ENCODE data around the gene MTMR2. TPM values are rescaled to one million over a fixed set of nuclear protein-coding genes. Genes with fewer than 3 reads are reported as not detected.
A peak's percentile ranks its signal among the peaks of the same experiment; 100 is the strongest.
"Not testable (repeated sequence)": the region's sequence is repeated elsewhere in the genome, so short reads cannot be mapped to it uniquely, and the experiment has no call there.

The MTMR2 gene
- total RNA-seq, 1 experiment from 2014 or later: 51.9 TPM

GRCh38 chr11:95883381-95883780 lies 40.5 kb downstream of the MTMR2 start:
- peaks cover 9% of the 10 kb centered on the region for H3K4me1 Mint-ChIP-seq (ENCODE audit: insufficient read depth, unreplicated experiment)
- DNase-seq (ENCODE audit: unreplicated experiment): no peak
- TF ChIP-seq CTCF (IDR thresholded peaks at IDR 0.05; ENCODE audit: unreplicated experiment): no peak
- no peaks in the 10 kb centered on the region for H3K9me3 Mint-ChIP-seq (ENCODE audit: unreplicated experiment)
- H3K4me3 Mint-ChIP-seq (ENCODE audit: unreplicated experiment): no peak overlapping the region
- H3K27me3 Mint-ChIP-seq (ENCODE audit: insufficient read depth, unreplicated experiment): no peaks in the 10 kb centered on the region
- BruUV-seq (replicated peaks): no TSS peak
- H3K36me3 Mint-ChIP-seq (ENCODE audit: insufficient read depth, unreplicated experiment): peaks cover 6% of the 10 kb centered on the region
- ChIA-PET POLR2A (interaction anchor here (1.2 to 2.2 kb wide), 4 partner anchors 38 to 457 kb away, joined by 3 to 9 read pairs (median 4); partner anchors contain the start of genes FAM76B and MTMR2), CTCF (interaction anchor here (0.5 to 0.6 kb wide), 2 partner anchors 39 to 232 kb away, joined by 3 read pairs; no protein-coding TSS in a partner anchor)
- H3K27ac Mint-ChIP-seq (ENCODE audit: low read depth, unreplicated experiment): no peak overlapping the region
- intact Hi-C loops (cut with micrococcal nuclease): no loop called here

GRCh38 chr11:95877291-95877690 lies 46.6 kb downstream of the MTMR2 start:
- BruUV-seq (replicated peaks): no TSS peak
- POLR2A ChIA-PET: no interaction called here
- DNase-seq (ENCODE audit: unreplicated experiment): peak; percentile 80

GRCh38 chr11:95870877-95871276 lies 53.0 kb downstream of the MTMR2 start:
- H3K27ac Mint-ChIP-seq (ENCODE audit: low read depth, unreplicated experiment); DNase-seq (ENCODE audit: unreplicated experiment); H3K4me3 Mint-ChIP-seq (ENCODE audit: unreplicated experiment); CTCF ChIA-PET; BruUV-seq (replicated peaks); intact Hi-C loops (cut with micrococcal nuclease); POLR2A ChIA-PET; H3K9me3 Mint-ChIP-seq (ENCODE audit: unreplicated experiment); H3K4me1 Mint-ChIP-seq (ENCODE audit: insufficient read depth, unreplicated experiment); H3K27me3 Mint-ChIP-seq (ENCODE audit: insufficient read depth, unreplicated experiment): not testable (repeated sequence)
- peaks cover 14% of the 10 kb centered on the region for H3K36me3 Mint-ChIP-seq (ENCODE audit: insufficient read depth, unreplicated experiment)

More at GRCh38 chr11:95877291-95877690, 46.6 kb downstream of the MTMR2 start:
- no peak overlapping the region for H3K4me3 Mint-ChIP-seq (ENCODE audit: unreplicated experiment)
- no peaks in the 10 kb centered on the region for H3K9me3 Mint-ChIP-seq (ENCODE audit: unreplicated experiment)
- H3K27ac Mint-ChIP-seq (ENCODE audit: low read depth, unreplicated experiment): no peak overlapping the region
- intact Hi-C loops (cut with micrococcal nuclease): loop anchor here (1.0 to 5.0 kb wide), 2 partner anchors 45 to 463 kb away; partner anchors contain the start of gene MTMR2
- no peaks in the 10 kb centered on the region for H3K27me3 Mint-ChIP-seq (ENCODE audit: insufficient read depth, unreplicated experiment)
- peaks cover 12% of the 10 kb centered on the region for H3K4me1 Mint-ChIP-seq (ENCODE audit: insufficient read depth, unreplicated experiment)
- TF ChIP-seq CTCF (IDR thresholded peaks at IDR 0.05; ENCODE audit: unreplicated experiment): no peak
- CTCF ChIA-PET: interaction anchor here (2.4 kb wide), 1 partner anchor 41 kb away, joined by 11 read pairs; no protein-coding TSS in a partner anchor
- H3K36me3 Mint-ChIP-seq (ENCODE audit: insufficient read depth, unreplicated experiment): peaks cover 6% of the 10 kb centered on the region

GRCh38 chr11:95867105-95867504 lies 56.8 kb downstream of the MTMR2 start:
- no peak overlapping the region for H3K4me3 Mint-ChIP-seq (ENCODE audit: unreplicated experiment)
- POLR2A ChIA-PET: no interaction called here
- intact Hi-C loops (cut with micrococcal nuclease): no loop called here
- CTCF ChIA-PET: interaction anchor here (0.6 kb wide), 1 partner anchor 225 kb away, joined by 3 read pairs; no protein-coding TSS in a partner anchor
- TF ChIP-seq CTCF (IDR thresholded peaks at IDR 0.05; ENCODE audit: unreplicated experiment): no peak
- H3K27ac Mint-ChIP-seq (ENCODE audit: low read depth, unreplicated experiment): no peak overlapping the region
- H3K27me3 Mint-ChIP-seq (ENCODE audit: insufficient read depth, unreplicated experiment): no peaks in the 10 kb centered on the region
- no peaks in the 10 kb centered on the region for H3K9me3 Mint-ChIP-seq (ENCODE audit: unreplicated experiment)
- DNase-seq (ENCODE audit: unreplicated experiment): no peak
- H3K36me3 Mint-ChIP-seq (ENCODE audit: insufficient read depth, unreplicated experiment): peaks cover 28% of the 10 kb centered on the region
- H3K4me1 Mint-ChIP-seq (ENCODE audit: insufficient read depth, unreplicated experiment): peaks cover 6% of the 10 kb centered on the region
- BruUV-seq (replicated peaks): no TSS peak

All from MCF 10A (cell line).